Activated T-cell treated with anti-CD3 and anti-CD28 coated beads, Interleukin-2, amount 50 U/mL, for 4 hours (primary cell): ENCODE measurements around the gene PTPDC1. TPM values are rescaled to one million over a fixed set of nuclear protein-coding genes. Genes with fewer than 3 reads are reported as not detected.
"Not testable (repeated sequence)": the region's sequence is repeated elsewhere in the genome, so short reads cannot be mapped to it uniquely, and the experiment has no call there.

Experiments used
- ATAC-seq, 2 donors: fragments of 200-7000 bp; cut with Tn5 transposase; one replicate each; pipeline ENCODE4 v1.10.0; 2021
- DNase-seq: peaks from one replicate; pipeline ENCODE4 v3.0.0-alpha.2; 2020
- H3K27me3 Mint-ChIP-seq: one replicate; pipeline ENCODE4 v1.8.0; 2021; ENCODE audit warnings: low read depth, mixed read lengths
- H3K36me3 Mint-ChIP-seq: one replicate; pipeline ENCODE4 v1.8.0; 2022; ENCODE audit warnings: mixed read lengths; ENCODE audit not compliant: insufficient read depth
- H3K4me1 Mint-ChIP-seq: one replicate; pipeline ENCODE4 v1.8.0; 2021; ENCODE audit warnings: low read depth, mixed read lengths
- H3K4me3 Mint-ChIP-seq: one replicate; pipeline ENCODE4 v1.8.0; 2021; ENCODE audit warnings: mild to moderate bottlenecking, moderate library complexity, mixed read lengths
- H3K9me3 Mint-ChIP-seq: one replicate; pipeline ENCODE4 v1.8.0; 2021; ENCODE audit warnings: mixed read lengths
- total RNA-seq, 3 donors: library from RNA; stranded (reverse); gene quantifications; one replicate each; pipeline ENCODE4 v1.2.1, GENCODE V29; 2021

PTPDC1 gene
- total RNA-seq, 3 donors from 2014 or later: 4.5 to 5.9 (median 4.5) TPM

DNA sequence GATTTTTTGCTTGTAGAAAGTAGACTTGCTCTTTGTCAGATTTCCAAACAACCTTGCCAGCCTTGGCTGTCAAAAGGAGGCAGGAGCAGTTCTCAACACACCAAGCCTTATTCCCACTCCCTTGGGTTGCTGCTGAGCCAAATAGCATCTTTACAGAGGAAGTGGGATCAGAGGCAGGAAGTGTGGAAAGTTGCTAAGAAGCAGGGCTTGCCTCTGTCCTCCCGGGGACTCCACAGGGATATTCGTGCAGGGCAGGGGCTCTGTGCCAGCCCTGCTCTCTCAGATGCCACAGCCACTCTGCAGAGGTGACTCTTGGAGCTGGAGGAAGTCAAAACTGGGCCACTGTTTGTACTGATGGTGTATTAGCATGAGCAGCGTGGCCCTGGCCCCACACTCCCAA lies 24.3 kb downstream of the PTPDC1 start:
- H3K9me3 Mint-ChIP-seq: no peaks in the 10 kb centered on the region
- DNase-seq (no peak), ATAC-seq (no peak)
- H3K36me3 Mint-ChIP-seq: peaks cover 6% of the 10 kb centered on the region
- no peaks in the 10 kb centered on the region for H3K4me1 Mint-ChIP-seq
- H3K4me3 Mint-ChIP-seq: no peak overlapping the region
- no peaks in the 10 kb centered on the region for H3K27me3 Mint-ChIP-seq

DNA sequence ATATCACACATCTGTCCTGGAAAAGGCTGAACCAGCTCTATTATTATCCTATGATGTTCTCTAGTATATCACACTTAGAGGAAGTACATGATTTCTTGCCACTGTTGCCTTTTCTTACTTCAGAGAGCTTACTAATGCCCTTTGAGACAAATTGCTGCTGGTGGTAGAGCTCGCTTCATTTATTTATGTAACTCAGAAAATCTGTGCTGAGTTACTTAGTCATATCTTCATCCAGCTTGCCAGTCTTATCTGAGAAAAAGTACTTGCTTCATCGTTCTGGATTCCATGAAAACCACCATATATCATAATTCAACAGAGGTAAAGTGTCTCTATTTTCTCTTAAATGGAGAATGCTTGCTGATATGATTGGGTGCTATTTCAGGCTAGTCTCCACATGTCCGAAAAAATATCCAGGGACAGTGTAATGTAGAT lies 26.6 kb downstream of the PTPDC1 start:
- Mint-ChIP-seq H3K4me3 (no peak overlapping the region), H3K36me3 (peaks cover 5% of the 10 kb centered on the region), H3K27me3 (no peaks in the 10 kb centered on the region), H3K9me3 (no peaks in the 10 kb centered on the region), H3K4me1 (no peaks in the 10 kb centered on the region)
- ATAC-seq (no peak), DNase-seq (no peak)

- DNase-seq (no peak), ATAC-seq (no peak)
- Mint-ChIP-seq H3K4me1 (no peaks in the 10 kb centered on the region), H3K27me3 (no peaks in the 10 kb centered on the region), H3K36me3 (peaks cover 5% of the 10 kb centered on the region), H3K4me3 (no peak overlapping the region), H3K9me3 (no peaks in the 10 kb centered on the region)
Observed at GRCh38 chr9:94111446-94111845, 27.2 kb downstream of the PTPDC1 start.

DNA sequence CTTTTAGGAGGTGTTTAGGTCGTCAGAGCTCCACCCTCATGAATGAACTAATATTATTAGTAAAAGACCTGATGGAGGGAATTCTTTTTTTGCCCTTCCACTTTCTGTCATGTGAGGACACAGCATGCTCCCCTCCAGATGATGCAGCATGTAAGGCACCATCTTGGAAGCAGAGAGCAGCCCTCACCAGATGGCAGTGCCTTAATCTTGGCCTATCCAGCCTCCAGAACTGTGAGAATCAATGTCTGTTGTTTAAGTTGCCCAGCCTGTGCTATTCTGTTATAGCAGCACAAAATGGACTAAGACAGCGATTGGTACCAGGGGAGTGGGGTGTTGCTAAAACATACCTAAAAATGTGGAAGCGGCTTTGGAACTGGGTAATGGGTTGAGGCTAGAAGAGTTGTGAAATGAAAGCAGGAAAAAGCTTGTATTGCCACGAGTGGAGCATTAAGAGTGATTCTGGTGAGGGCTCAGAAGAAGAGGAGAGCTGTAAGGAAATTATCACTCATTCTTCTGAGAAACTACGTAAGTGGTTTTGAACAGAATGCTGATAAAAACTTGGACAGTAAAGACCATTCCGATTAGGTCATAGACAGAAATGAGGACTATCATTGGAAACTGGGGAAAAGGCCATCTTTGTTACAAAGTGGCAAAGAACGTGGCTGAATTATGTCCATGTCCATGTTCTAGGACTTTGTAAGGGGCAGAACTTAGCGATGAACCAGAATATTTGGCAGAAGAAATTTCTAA lies 28.6 kb downstream of the PTPDC1 start:
- Mint-ChIP-seq H3K36me3 (peaks cover 5% of the 10 kb centered on the region), H3K4me3 (no peak overlapping the region), H3K9me3 (no peaks in the 10 kb centered on the region), H3K27me3 (no peaks in the 10 kb centered on the region), H3K4me1 (no peaks in the 10 kb centered on the region)
- DNase-seq: no peak
- no peak for ATAC-seq

DNA sequence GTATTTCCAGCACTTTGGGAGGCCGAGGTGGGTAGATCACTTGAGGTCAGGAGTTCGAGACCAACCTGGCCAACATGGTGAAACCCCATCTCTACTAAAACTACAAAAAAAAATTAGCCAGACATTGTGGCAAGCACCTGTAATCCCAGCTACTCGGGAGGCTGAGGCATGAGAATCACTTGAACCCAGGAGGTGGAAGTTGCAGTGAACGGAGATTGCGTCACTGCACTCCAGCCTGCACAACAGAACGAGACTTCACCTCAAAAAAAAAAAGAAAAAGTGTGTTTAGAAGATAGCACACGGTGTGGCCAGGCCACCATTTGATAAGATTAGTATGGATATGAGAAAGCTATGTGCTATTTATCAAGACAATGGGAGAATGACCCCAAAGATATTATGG lies 35.8 kb downstream of the PTPDC1 start:
- H3K4me1 Mint-ChIP-seq: not testable (repeated sequence)

GRCh38 chr9:94120854-94121376 lies 36.7 kb downstream of the PTPDC1 start:
- Mint-ChIP-seq H3K9me3 (peaks cover 3% of the 10 kb centered on the region), H3K36me3 (peaks cover 12% of the 10 kb centered on the region), H3K4me1 (no peaks in the 10 kb centered on the region), H3K4me3 (no peak overlapping the region), H3K27me3 (no peaks in the 10 kb centered on the region)
- no peak for DNase-seq
- no peak for ATAC-seq

More for the DNA sequence above, 35.8 kb downstream of the PTPDC1 start:
- not testable (repeated sequence) for H3K27me3 Mint-ChIP-seq, H3K4me3 Mint-ChIP-seq, ATAC-seq, H3K9me3 Mint-ChIP-seq, DNase-seq
- H3K36me3 Mint-ChIP-seq: peaks cover 12% of the 10 kb centered on the region

DNA sequence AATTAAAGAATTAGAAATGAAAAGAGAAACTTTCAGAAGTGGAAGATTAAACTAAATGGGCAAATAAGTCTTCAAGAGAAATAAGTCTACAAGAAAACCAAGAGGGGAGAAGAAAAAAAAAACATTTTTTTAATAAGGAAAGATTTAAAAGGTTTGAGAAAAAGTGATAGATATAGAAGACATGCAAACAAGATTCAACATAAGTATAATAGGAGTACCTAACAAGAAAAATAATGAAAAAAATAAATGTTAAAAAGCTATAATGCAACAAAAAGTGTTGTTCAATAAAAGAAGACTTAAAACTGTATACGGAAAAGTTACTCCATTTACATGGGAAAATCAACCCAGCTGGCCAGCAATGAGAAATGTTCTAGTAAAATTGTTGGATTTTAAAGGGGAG lies 42.6 kb downstream of the PTPDC1 start:
- Mint-ChIP-seq H3K27me3 (no peaks in the 10 kb centered on the region), H3K4me1 (no peaks in the 10 kb centered on the region), H3K4me3 (no peak overlapping the region), H3K36me3 (peaks cover 12% of the 10 kb centered on the region), H3K9me3 (peaks cover 28% of the 10 kb centered on the region)
- DNase-seq (no peak), ATAC-seq (no peak)

- H3K4me3 Mint-ChIP-seq: no peak overlapping the region
- no peaks in the 10 kb centered on the region for H3K4me1 Mint-ChIP-seq
- H3K27me3 Mint-ChIP-seq: peaks cover 4% of the 10 kb centered on the region
- H3K9me3 Mint-ChIP-seq: peaks cover 28% of the 10 kb centered on the region
- ATAC-seq: no peak
- H3K36me3 Mint-ChIP-seq: peaks cover 12% of the 10 kb centered on the region
- no peak for DNase-seq
Observed at GRCh38 chr9:94127806-94128205, 43.5 kb downstream of the PTPDC1 start.

GRCh38 chr9:94128580-94128979 lies 44.3 kb downstream of the PTPDC1 start:
- H3K27me3 Mint-ChIP-seq: peaks cover 4% of the 10 kb centered on the region

DNA sequence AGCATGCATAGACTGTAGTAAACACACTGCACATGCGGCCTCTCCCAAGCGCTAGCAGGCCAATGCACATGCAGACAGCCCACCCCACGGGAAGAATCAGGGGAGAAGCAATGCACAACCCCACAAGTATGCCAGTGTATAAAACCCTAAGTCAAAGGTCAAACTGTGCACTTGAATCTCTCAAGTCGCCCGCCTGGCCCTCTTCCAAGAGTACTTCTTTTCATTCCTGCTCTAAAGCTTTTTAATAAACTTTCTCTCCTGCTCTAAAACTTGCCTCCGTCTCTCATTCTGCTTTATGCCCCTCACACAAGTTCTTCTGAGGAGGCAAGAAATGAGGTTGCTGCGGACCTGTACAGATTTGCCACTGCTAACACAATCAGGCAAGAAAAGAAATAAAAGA lies 50.4 kb downstream of the PTPDC1 start:
- H3K9me3 Mint-ChIP-seq: peaks cover 2% of the 10 kb centered on the region

More at GRCh38 chr9:94128580-94128979, 44.3 kb downstream of the PTPDC1 start:
- Mint-ChIP-seq H3K9me3 (peaks cover 28% of the 10 kb centered on the region), H3K36me3 (peaks cover 9% of the 10 kb centered on the region), H3K4me1 (no peaks in the 10 kb centered on the region), H3K4me3 (no peak overlapping the region)
- DNase-seq (no peak), ATAC-seq (no peak)

GRCh38 chr9:94135222-94135621 lies 51.0 kb downstream of the PTPDC1 start:
- H3K9me3 Mint-ChIP-seq: no peaks in the 10 kb centered on the region
- H3K4me3 Mint-ChIP-seq: no peak overlapping the region
- peaks cover 4% of the 10 kb centered on the region for H3K27me3 Mint-ChIP-seq
- H3K36me3 Mint-ChIP-seq: no peaks in the 10 kb centered on the region
- ATAC-seq: no peak
- H3K4me1 Mint-ChIP-seq: no peaks in the 10 kb centered on the region
- DNase-seq: no peak

More for the DNA sequence above, 50.4 kb downstream of the PTPDC1 start:
- DNase-seq (no peak), ATAC-seq (no peak)
- Mint-ChIP-seq H3K36me3 (no peaks in the 10 kb centered on the region), H3K4me3 (no peak overlapping the region), H3K27me3 (peaks cover 4% of the 10 kb centered on the region), H3K4me1 (no peaks in the 10 kb centered on the region)

- ATAC-seq (no peak), DNase-seq (no peak)
- no peaks in the 10 kb centered on the region for H3K4me1 Mint-ChIP-seq
- no peak overlapping the region for H3K4me3 Mint-ChIP-seq
- H3K9me3 Mint-ChIP-seq: no peaks in the 10 kb centered on the region
- H3K36me3 Mint-ChIP-seq: no peaks in the 10 kb centered on the region
- H3K27me3 Mint-ChIP-seq: no peaks in the 10 kb centered on the region
Observed at GRCh38 chr9:94139672-94140417, 55.6 kb downstream of the PTPDC1 start.

DNA sequence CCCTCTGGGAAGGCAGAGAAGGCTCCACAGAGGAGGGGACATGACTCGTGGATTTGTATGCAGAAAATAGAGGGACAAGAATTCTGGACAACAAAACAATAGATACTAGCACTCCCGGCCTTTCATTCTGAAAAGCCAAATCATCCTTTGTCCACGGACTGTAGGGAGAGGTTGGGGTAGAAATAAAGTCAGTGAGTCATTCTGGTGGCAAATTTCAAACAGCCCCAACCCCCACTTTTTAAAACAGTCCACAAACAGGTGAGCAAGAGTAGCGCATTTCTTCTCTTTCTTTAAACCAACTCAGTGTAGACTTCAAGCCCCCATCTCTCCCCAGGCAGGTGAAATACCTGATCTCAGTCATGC lies 56.1 kb downstream of the PTPDC1 start:
- Mint-ChIP-seq H3K4me1 (no peaks in the 10 kb centered on the region), H3K27me3 (no peaks in the 10 kb centered on the region), H3K9me3 (no peaks in the 10 kb centered on the region), H3K4me3 (no peak overlapping the region), H3K36me3 (no peaks in the 10 kb centered on the region)
- DNase-seq (no peak), ATAC-seq (no peak)

DNA sequence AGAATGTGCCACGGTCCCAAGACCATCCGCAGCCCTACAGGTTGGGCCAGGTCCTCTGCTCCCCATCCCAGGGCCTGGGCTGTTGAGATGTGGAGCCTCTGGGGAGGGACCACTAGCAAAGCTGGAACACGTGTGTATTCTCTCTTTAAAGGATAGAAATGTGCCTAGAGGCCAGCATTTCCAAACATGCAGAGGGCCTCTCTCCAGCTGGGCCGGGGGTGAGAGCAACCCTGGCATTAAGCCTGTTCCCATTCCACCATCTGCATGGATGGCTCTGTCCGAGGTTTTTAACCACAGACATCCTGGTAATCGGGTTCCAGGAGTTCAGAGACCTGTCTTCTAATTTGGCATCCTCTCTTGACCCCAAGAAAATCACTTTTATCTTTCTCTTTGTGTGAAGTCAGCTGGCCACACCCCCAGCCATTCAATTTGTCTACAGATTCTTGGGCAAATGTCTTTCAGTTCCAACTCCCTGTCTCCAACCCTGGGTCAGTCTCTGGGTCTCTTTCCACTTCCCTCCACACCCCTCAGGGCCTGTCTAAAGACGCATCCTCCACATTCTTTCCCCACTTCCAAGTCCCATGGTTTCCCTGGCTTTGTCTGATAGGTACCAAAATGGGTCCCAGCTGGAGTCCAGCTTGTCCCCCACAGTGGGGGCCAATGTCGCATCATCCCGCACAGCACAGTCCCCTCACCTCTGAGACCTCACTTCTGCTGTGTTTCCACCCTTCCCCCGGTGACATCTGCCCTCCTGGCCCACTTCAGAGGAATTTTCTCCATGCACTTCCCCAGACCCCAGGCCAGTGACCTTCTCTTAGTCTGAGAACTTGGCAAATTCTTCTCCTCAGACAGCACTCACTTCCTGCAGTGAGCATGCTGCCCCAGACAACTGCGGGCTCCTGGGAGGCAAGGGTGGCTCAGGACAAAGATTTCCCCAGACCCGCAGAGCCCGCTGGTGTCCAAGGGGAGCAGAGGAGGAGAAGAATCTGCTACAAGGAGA lies 56.8 kb downstream of the PTPDC1 start:
- no peaks in the 10 kb centered on the region for H3K9me3 Mint-ChIP-seq
- no peaks in the 10 kb centered on the region for H3K27me3 Mint-ChIP-seq
- H3K4me3 Mint-ChIP-seq: no peak overlapping the region
- no peaks in the 10 kb centered on the region for H3K4me1 Mint-ChIP-seq
- no peak for ATAC-seq
- no peak for DNase-seq
- no peaks in the 10 kb centered on the region for H3K36me3 Mint-ChIP-seq
